B cell (primary cell): Measurements from ENCODE around the gene SHC4. TPM values are rescaled to one million over a fixed set of nuclear protein-coding genes. Genes with fewer than 3 reads are reported as not detected.

Experiments
- ATAC-seq: fragments of 200-7000 bp; cut with Tn5 transposase; one replicate; pipeline ENCODE4 v1.10.0; 2021; ENCODE audit warnings: low read depth, mild to moderate bottlenecking, moderate number of reproducible peaks, moderate library complexity
- CTCF ChIA-PET: fragments of 350-600 bp; sonication (Branson Sonifier 250); formaldehyde crosslinking; loops from one replicate; lab custom pipeline; 2021; ENCODE audit warnings: antibody characterized with exemption, inconsistent platforms; lab: Charles Lee
- POLR2A ChIA-PET: fragments of 350-600 bp; sonication (Branson Sonifier 250); formaldehyde crosslinking; loops from one replicate; lab custom pipeline; 2021; ENCODE audit warnings: antibody characterized with exemption; lab: Charles Lee
- DNase-seq: peaks from one replicate; pipeline ENCODE4 v3.0.0; 2013
- H2AFZ ChIP-seq: 2 replicates; pipeline ENCODE4 v1.6.1; 2012; ENCODE audit warnings: mild to moderate bottlenecking, low read depth, low read length; ENCODE audit not compliant: insufficient read depth, poor library complexity, severe bottlenecking
- H3K27ac ChIP-seq, 2 donors: 1 replicate in 1 of 2; 2 replicates in 1 of 2; pipeline ENCODE4 v1.5.1; 2012 to 2013; ENCODE audit warnings: low read length in 2 of 2, mild to moderate bottlenecking in 2 of 2, moderate library complexity in 1 of 2
- H3K27me3 ChIP-seq, 4 experiments: fragments of 200-600 bp in 1 of 4; sonication (generic) in 1 of 4; replicated peaks in 1 of 4; 1 replicate in 2 of 4; 2 replicates in 2 of 4; pipeline versions ENCODE4 v1.6.1 to v1.7.0; 2013 to 2016; ENCODE audit warnings: low read length in 3 of 4, mild to moderate bottlenecking in 2 of 4, mixed read lengths in 1 of 4, moderate library complexity in 1 of 4; ENCODE audit not compliant: insufficient read depth in 4 of 4, control insufficient read depth in 3 of 4; ENCODE audit errors: control extremely low read depth in 1 of 4
- H3K36me3 ChIP-seq, 2 experiments: replicated peaks in 1 of 2; 1 replicate in 1 of 2; 2 replicates in 1 of 2; pipeline versions ENCODE4 v1.6.1 to v1.7.1; 2013; ENCODE audit warnings: low read length in 1 of 2; ENCODE audit not compliant: insufficient read depth in 2 of 2, control insufficient read depth in 1 of 2; ENCODE audit errors: control extremely low read depth in 1 of 2, extremely low read depth in 1 of 2
- H3K4me1 ChIP-seq, 2 donors: fragments of 200-600 bp in 1 of 2; sonication (generic) in 1 of 2; 1 replicate in 1 of 2; 2 replicates in 1 of 2; pipeline versions ENCODE4 v1.5.1 to v1.6.1; 2013 to 2017; ENCODE audit warnings: low read length in 2 of 2; ENCODE audit not compliant: control insufficient read depth in 2 of 2, insufficient read depth in 2 of 2
- H3K4me2 ChIP-seq: replicated peaks from 2 replicates; pipeline ENCODE3; 2012; ENCODE audit warnings: mild to moderate bottlenecking, low read depth, low read length; ENCODE audit not compliant: poor library complexity, severe bottlenecking
- H3K4me3 ChIP-seq, 5 experiments: fragments of 200-600 bp in 1 of 5; sonication (generic) in 1 of 5; 1 replicate in 3 of 5; 2 replicates in 2 of 5; pipeline versions ENCODE4 v1.5.1 to v1.7.0; 2011 to 2016; ENCODE audit warnings: low read length in 4 of 5, mild to moderate bottlenecking in 4 of 5, low read depth in 2 of 5, control low read depth in 1 of 5, moderate library complexity in 1 of 5; ENCODE audit not compliant: insufficient read depth in 1 of 5; ENCODE audit errors: control extremely low read depth in 1 of 5, extremely low read depth in 1 of 5
- H3K79me2 ChIP-seq: fragments of 200-600 bp; sonication (generic); one replicate; pipeline ENCODE4 v1.6.0; 2016; ENCODE audit warnings: low read length; ENCODE audit not compliant: control insufficient read depth, insufficient read depth
- H3K9ac ChIP-seq: fragments of 200-600 bp; sonication (generic); 2 replicates; pipeline ENCODE4 v1.6.1; 2017; ENCODE audit warnings: mild to moderate bottlenecking, low read length, moderate library complexity
- H3K9me3 ChIP-seq, 3 donors: one replicate each; pipeline versions ENCODE4 v1.6.1 to v1.7.1; 2013; ENCODE audit warnings: low read length in 2 of 3; ENCODE audit not compliant: control insufficient read depth in 2 of 3, insufficient read depth in 1 of 3; ENCODE audit errors: control extremely low read depth in 1 of 3
- H4K20me1 ChIP-seq: 2 replicates; pipeline ENCODE4 v1.6.0; 2012; ENCODE audit warnings: mild to moderate bottlenecking, low read length; ENCODE audit not compliant: insufficient read depth, control insufficient read depth, poor library complexity, severe bottlenecking
- H3K27ac Mint-ChIP-seq: one replicate; pipeline ENCODE4 v1.8.0; 2021; ENCODE audit warnings: mixed read lengths
- H3K27me3 Mint-ChIP-seq: one replicate; pipeline ENCODE4 v1.8.0; 2021; ENCODE audit warnings: mixed read lengths
- H3K4me1 Mint-ChIP-seq: one replicate; pipeline ENCODE4 v1.8.0; 2021; ENCODE audit warnings: mixed read lengths
- H3K4me3 Mint-ChIP-seq: one replicate; pipeline ENCODE4 v1.8.0; 2021; ENCODE audit warnings: mixed read lengths
- H3K9me3 Mint-ChIP-seq: one replicate; pipeline ENCODE4 v1.8.0; 2022; ENCODE audit warnings: mixed read lengths; ENCODE audit not compliant: insufficient read depth
- EZH2 ChIP-seq: IDR thresholded peaks from 2 replicates; pipeline ENCODE4 v1.6.1; 2012; ENCODE audit warnings: borderline replicate concordance, low read depth, mild to moderate bottlenecking, moderate library complexity, low read length; ENCODE audit not compliant: insufficient read depth, poor library complexity, severe bottlenecking
- WGBS: methylation state at CpG from one replicate; pipeline ENCODE4 v1.1.5; 2013; ENCODE audit warnings: missing lambda C conversion rate; ENCODE audit not compliant: insufficient coverage; 5-methylcytosine and 5-hydroxymethylcytosine counted together
- intact Hi-C: fragments of 100-400 bp; cut with micrococcal nuclease; formaldehyde crosslinking; loops from one replicate; pipeline ENCODE4 v1.10.0; 2022
- polyA plus RNA-seq: library from polyadenylated mRNA; depleted of rRNA; stranded (reverse); fragments of >200 nt; gene quantifications from 2 replicates; pipeline ENCODE4 v1.2.3, GENCODE V29; 2012
- total RNA-seq, 2 donors: library from RNA; stranded (reverse); fragments of 120-200 nt in 1 of 2; gene quantifications; 1 replicate in 1 of 2; 2 replicates in 1 of 2; pipeline versions ENCODE4 v1.2.3 to v1.2.4, GENCODE V29; 2013 to 2022
- TF ChIP-seq, protein P1 (sequence below): fragments of 200-600 bp; IDR thresholded peaks from one replicate; pipeline ENCODE4 v1.8.0; 2022; ENCODE audit warnings: antibody characterized with exemption, mild to moderate bottlenecking

SHC4 gene
- total and polyA plus RNA-seq, 2 donors (not counting 1 experiment from before 2014, with no cell fraction given), result 0.04 to 0.69 TPM

- Histone ChIP-seq H3K9me3 (no peaks in the 10 kb centered on the region), H3K4me3 (no peak overlapping the region), H2AFZ (no peak overlapping the region), H3K79me2 (no peaks in the 10 kb centered on the region), H3K4me2 (no peak overlapping the region), H3K36me3 (peaks cover 2 to 17% of the 10 kb centered on the region in 2 experiments), H4K20me1 (no peaks in the 10 kb centered on the region), H3K9ac (no peak overlapping the region), H3K27me3 (no peaks in the 10 kb centered on the region), H3K27ac (no peak overlapping the region), H3K4me1 (no peaks in the 10 kb centered on the region)
- Mint-ChIP-seq H3K4me3 (no peak overlapping the region), H3K9me3 (peaks cover 2% of the 10 kb centered on the region), H3K4me1 (no peaks in the 10 kb centered on the region), H3K27me3 (no peaks in the 10 kb centered on the region), H3K27ac (no peak overlapping the region)
- WGBS, result 94% methylated on average over 6 of the region's 10 CpGs
- CTCF ChIA-PET, result no interaction called here
- TF ChIP-seq, protein P1, sequence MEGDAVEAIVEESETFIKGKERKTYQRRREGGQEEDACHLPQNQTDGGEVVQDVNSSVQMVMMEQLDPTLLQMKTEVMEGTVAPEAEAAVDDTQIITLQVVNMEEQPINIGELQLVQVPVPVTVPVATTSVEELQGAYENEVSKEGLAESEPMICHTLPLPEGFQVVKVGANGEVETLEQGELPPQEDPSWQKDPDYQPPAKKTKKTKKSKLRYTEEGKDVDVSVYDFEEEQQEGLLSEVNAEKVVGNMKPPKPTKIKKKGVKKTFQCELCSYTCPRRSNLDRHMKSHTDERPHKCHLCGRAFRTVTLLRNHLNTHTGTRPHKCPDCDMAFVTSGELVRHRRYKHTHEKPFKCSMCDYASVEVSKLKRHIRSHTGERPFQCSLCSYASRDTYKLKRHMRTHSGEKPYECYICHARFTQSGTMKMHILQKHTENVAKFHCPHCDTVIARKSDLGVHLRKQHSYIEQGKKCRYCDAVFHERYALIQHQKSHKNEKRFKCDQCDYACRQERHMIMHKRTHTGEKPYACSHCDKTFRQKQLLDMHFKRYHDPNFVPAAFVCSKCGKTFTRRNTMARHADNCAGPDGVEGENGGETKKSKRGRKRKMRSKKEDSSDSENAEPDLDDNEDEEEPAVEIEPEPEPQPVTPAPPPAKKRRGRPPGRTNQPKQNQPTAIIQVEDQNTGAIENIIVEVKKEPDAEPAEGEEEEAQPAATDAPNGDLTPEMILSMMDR, result no peak
- no peak for TF ChIP-seq EZH2
- ATAC-seq, result no peak
- POLR2A ChIA-PET, result no interaction called here
- DNase-seq, result no peak
- intact Hi-C loops, result no loop called here
Observed at GRCh38 chr15:48778331-48778730, 185.4 kb downstream of the SHC4 start.

GRCh38 chr15:48777645-48778330 is 185.9 kb downstream of the SHC4 start:
- DNase-seq (no peak), ATAC-seq (no peak)
- TF ChIP-seq, protein P1, result no peak
- TF ChIP-seq EZH2, result no peak
- no peak overlapping the region for H3K27ac ChIP-seq
- no peaks in the 10 kb centered on the region for H4K20me1 ChIP-seq
- WGBS, result no CpG with 5 or more reads among the region's 1 CpG
- H3K9ac ChIP-seq, result no peak overlapping the region
- no peaks in the 10 kb centered on the region for H3K27me3 Mint-ChIP-seq
- no peak overlapping the region for H2AFZ ChIP-seq
- no peaks in the 10 kb centered on the region for H3K4me1 ChIP-seq
- no peak overlapping the region for H3K27ac Mint-ChIP-seq
- ChIA-PET CTCF (no interaction called here), POLR2A (no interaction called here)
- H3K4me2 ChIP-seq, result no peak overlapping the region
- intact Hi-C loops, result no loop called here
- H3K9me3 ChIP-seq, result no peaks in the 10 kb centered on the region
- no peaks in the 10 kb centered on the region for H3K79me2 ChIP-seq
- H3K4me3 Mint-ChIP-seq, result no peak overlapping the region
- peaks cover 2 to 17% of the 10 kb centered on the region in 2 experiments for H3K36me3 ChIP-seq
- peaks cover 2% of the 10 kb centered on the region for H3K9me3 Mint-ChIP-seq
- H3K27me3 ChIP-seq, result no peaks in the 10 kb centered on the region
- H3K4me3 ChIP-seq, result no peak overlapping the region
- no peaks in the 10 kb centered on the region for H3K4me1 Mint-ChIP-seq
